ENCODE data around the gene A4GNT. TPM values are rescaled to one million over a fixed set of nuclear protein-coding genes. Genes with fewer than 3 reads are reported as not detected.

A4GNT gene
- total and polyA plus RNA-seq, 2 donors (not counting 1 experiment from before 2014, with no cell fraction given): not detected

- intact Hi-C loops (cut with micrococcal nuclease): no loop called here
- no peaks in the 10 kb centered on the region for H3K36me3 ChIP-seq (replicated peaks in 1 of 2; ENCODE audit: control extremely low read depth in 1 of 2, control insufficient read depth in 1 of 2, extremely low read depth in 1 of 2, insufficient read depth in 2 of 2, low read length in 1 of 2)
- WGBS (ENCODE audit: insufficient coverage): no CpG with 5 or more reads among the region's 2 CpGs
- peak overlapping the region; percentile 19 for H2AFZ ChIP-seq (ENCODE audit: insufficient read depth, low read depth, low read length, poor library complexity, severe bottlenecking)
- H4K20me1 ChIP-seq (ENCODE audit: control insufficient read depth, insufficient read depth, low read length, poor library complexity, severe bottlenecking): no peaks in the 10 kb centered on the region
- peak overlapping the region; percentile 31 for H3K4me2 ChIP-seq (replicated peaks; ENCODE audit: low read depth, low read length, poor library complexity, severe bottlenecking)
- Mint-ChIP-seq H3K4me3 (no peak overlapping the region), H3K27ac (no peak overlapping the region), H3K4me1 (peaks cover 28% of the 10 kb centered on the region), H3K9me3 (ENCODE audit: insufficient read depth) (no peaks in the 10 kb centered on the region), H3K27me3 (peaks cover 7% of the 10 kb centered on the region)
- no peak overlapping the region for H3K4me3 ChIP-seq (ENCODE audit: control extremely low read depth in 1 of 5, extremely low read depth in 1 of 5, insufficient read depth in 1 of 5, low read depth in 2 of 5, low read length in 4 of 5)
- H3K27ac ChIP-seq (ENCODE audit: low read length in 2 of 2): no peak overlapping the region
- no peaks in the 10 kb centered on the region for H3K9me3 ChIP-seq (ENCODE audit: control extremely low read depth in 1 of 3, control insufficient read depth in 2 of 3, insufficient read depth in 1 of 3, low read length in 2 of 3)
- ChIA-PET CTCF (no interaction called here), POLR2A (no interaction called here)
- DNase-seq: no peak
- TF ChIP-seq CTCF (IDR thresholded peaks at IDR 0.05) (no peak), EZH2 (IDR thresholded peaks at IDR 0.05; ENCODE audit: borderline replicate concordance, insufficient read depth, low read depth, low read length, poor library complexity, severe bottlenecking) (no peak)
- H3K79me2 ChIP-seq (ENCODE audit: control insufficient read depth, insufficient read depth, low read length): no peaks in the 10 kb centered on the region
- peaks cover 22 to 23% of the 10 kb centered on the region in 2 donors for H3K4me1 ChIP-seq (ENCODE audit: control insufficient read depth in 2 of 2, insufficient read depth in 2 of 2, low read length in 2 of 2)
- no peak for ATAC-seq (ENCODE audit: low read depth)
- H3K9ac ChIP-seq (ENCODE audit: low read length): no peak overlapping the region
- H3K27me3 ChIP-seq (replicated peaks in 1 of 4; ENCODE audit: control extremely low read depth in 1 of 4, control insufficient read depth in 3 of 4, insufficient read depth in 4 of 4, low read length in 3 of 4): no peaks in the 10 kb centered on the region
Observed at GRCh38 chr3:138135833-138136194, 3.6 kb upstream of the A4GNT start.

GRCh38 chr3:138135146-138135832 is 3.1 kb upstream of the A4GNT start:
- Histone ChIP-seq H4K20me1 (ENCODE audit: control insufficient read depth, insufficient read depth, low read length, poor library complexity, severe bottlenecking) (no peaks in the 10 kb centered on the region), H3K27me3 (replicated peaks in 1 of 4; ENCODE audit: control extremely low read depth in 1 of 4, control insufficient read depth in 3 of 4, insufficient read depth in 4 of 4, low read length in 3 of 4) (no peaks in the 10 kb centered on the region), H3K9ac (ENCODE audit: low read length) (no peak overlapping the region), H3K9me3 (ENCODE audit: control extremely low read depth in 1 of 3, control insufficient read depth in 2 of 3, insufficient read depth in 1 of 3, low read length in 2 of 3) (no peaks in the 10 kb centered on the region), H3K36me3 (replicated peaks in 1 of 2; ENCODE audit: control extremely low read depth in 1 of 2, control insufficient read depth in 1 of 2, extremely low read depth in 1 of 2, insufficient read depth in 2 of 2, low read length in 1 of 2) (no peaks in the 10 kb centered on the region), H3K79me2 (ENCODE audit: control insufficient read depth, insufficient read depth, low read length) (no peaks in the 10 kb centered on the region), H3K4me3 (ENCODE audit: control extremely low read depth in 1 of 5, extremely low read depth in 1 of 5, insufficient read depth in 1 of 5, low read depth in 2 of 5, low read length in 4 of 5) (no peak overlapping the region), H3K4me1 (ENCODE audit: control insufficient read depth in 2 of 2, insufficient read depth in 2 of 2, low read length in 2 of 2) (peaks cover 22 to 23% of the 10 kb centered on the region in 2 donors), H3K27ac (ENCODE audit: low read length in 2 of 2) (no peak overlapping the region), H3K4me2 (replicated peaks; ENCODE audit: low read depth, low read length, poor library complexity, severe bottlenecking) (peak overlapping the region; percentile 31), H2AFZ (ENCODE audit: insufficient read depth, low read depth, low read length, poor library complexity, severe bottlenecking) (peak overlapping the region; percentile 19)
- peaks cover 28% of the 10 kb centered on the region for H3K4me1 Mint-ChIP-seq
- DNase-seq (no peak), ATAC-seq (ENCODE audit: low read depth) (no peak)
- peaks cover 3% of the 10 kb centered on the region for H3K27me3 Mint-ChIP-seq
- H3K4me3 Mint-ChIP-seq: peak overlapping the region; percentile 9
- no peaks in the 10 kb centered on the region for H3K9me3 Mint-ChIP-seq (ENCODE audit: insufficient read depth)
- TF ChIP-seq CTCF (IDR thresholded peaks at IDR 0.05): no peak
- no peak for TF ChIP-seq EZH2 (IDR thresholded peaks at IDR 0.05; ENCODE audit: borderline replicate concordance, insufficient read depth, low read depth, low read length, poor library complexity, severe bottlenecking)
- H3K27ac Mint-ChIP-seq: no peak overlapping the region
- WGBS (ENCODE audit: insufficient coverage): 100% methylated on average over 1 of the region's 3 CpGs
- intact Hi-C loops (cut with micrococcal nuclease): no loop called here
- ChIA-PET POLR2A (no interaction called here), CTCF (no interaction called here)
